NCI-H1048 (cell line): ENCODE results near the gene TRPV4.
"Not testable (repeated sequence)": the region's sequence is repeated elsewhere in the genome, so short reads cannot be mapped to it uniquely, and the experiment has no call there.

ENCODE experiments used
- DNase-seq: peaks from one replicate; lab custom pipeline; 2025; lab: John Stamatoyannopoulos, UW

Gene TRPV4

GRCh38 chr12:109860977-109861376 is 27.8 kb upstream of the TRPV4 start:
- no peak for DNase-seq

- DNase-seq = no peak
These were observed 25.6 kb upstream of the TRPV4 start for GRCh38 chr12:109858764-109859163.

DNA sequence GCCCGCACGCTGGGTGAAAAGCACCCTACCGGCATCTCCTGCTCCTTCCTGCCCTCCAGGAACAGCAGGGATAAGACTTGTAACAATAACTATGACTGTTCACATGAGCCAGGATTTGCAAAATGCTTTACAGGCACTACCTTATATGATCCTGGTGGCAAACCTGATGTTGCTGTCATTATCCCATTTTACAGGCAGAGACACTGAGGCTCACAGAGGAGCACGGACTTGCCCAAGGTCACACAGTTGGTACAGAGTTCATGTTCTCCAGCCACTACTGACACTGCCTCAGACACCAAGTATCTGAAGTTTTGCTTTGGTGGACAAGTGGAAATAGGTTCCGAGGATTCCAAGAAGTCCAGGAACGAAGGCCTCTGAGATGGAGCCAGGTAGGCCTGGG is 24.5 kb upstream of the TRPV4 start:
- no peak for DNase-seq

- no peak for DNase-seq
These were observed 22.2 kb upstream of the TRPV4 start for GRCh38 chr12:109855377-109855776.

DNA sequence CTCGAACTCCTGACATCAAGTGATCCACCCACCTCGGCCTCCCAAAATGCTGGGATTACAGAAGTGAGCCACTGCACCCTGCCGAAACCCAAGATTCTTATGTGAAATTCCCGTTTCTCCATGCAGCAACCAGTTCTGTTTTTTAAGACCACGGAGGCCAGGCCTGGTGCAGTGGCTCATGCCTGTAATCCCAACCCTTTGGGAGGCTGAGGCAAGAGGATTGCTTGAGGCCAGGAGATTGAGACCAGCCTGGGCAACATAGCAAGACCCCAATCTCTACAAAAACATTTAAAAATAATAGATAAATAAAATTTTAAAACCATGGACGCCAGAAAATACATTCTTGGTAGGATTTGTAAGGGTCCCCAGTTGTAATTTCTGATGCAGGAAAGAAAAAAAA is 17.3 kb upstream of the TRPV4 start:
- not testable (repeated sequence) for DNase-seq

GRCh38 chr12:109847142-109847735 is 14.0 kb upstream of the TRPV4 start:
- DNase-seq = no peak

DNA sequence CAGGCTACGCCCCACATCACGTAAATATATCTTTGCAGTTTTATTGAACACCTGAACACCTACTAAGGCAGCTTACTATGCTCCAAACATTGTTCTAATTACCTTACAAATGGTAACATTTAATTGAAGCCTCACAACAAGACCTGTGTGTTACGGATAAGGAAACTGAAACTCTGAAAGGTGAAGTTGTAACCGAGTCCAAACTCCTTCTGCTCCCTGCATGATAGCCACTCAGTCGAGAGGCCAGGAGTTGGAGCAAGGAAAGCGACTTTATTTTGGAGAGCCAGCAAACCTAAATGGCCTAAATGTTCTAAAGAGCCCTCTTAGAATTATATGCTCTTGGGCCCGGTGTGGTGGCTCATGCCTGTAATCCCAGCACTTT is 12.6 kb upstream of the TRPV4 start:
- DNase-seq = no peak

- DNase-seq = peak; percentile 72
These were observed 12.0 kb upstream of the TRPV4 start for GRCh38 chr12:109844983-109845823.

- no peak for DNase-seq
These were observed 10.9 kb upstream of the TRPV4 start for GRCh38 chr12:109844091-109844490.

DNA sequence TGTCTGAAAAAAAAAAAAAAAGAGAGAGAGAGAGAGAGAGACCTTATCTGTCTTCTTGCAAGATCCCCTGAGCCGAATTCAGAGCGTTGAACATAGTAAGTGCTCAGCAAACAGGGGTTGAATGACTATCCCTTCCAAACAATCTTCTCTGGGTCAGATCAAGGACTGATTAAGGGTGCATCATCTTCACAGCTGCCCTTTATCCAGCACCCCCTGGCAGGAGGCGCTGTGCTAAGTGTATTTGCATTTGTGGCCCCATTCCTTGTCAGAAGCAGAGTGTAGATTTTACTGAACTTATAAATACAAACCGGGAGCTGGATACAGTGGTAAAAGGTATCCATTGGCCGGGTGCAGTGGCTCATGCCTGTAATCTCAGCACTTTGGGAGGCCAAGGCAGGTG is 8.8 kb upstream of the TRPV4 start:
- no peak for DNase-seq

DNA sequence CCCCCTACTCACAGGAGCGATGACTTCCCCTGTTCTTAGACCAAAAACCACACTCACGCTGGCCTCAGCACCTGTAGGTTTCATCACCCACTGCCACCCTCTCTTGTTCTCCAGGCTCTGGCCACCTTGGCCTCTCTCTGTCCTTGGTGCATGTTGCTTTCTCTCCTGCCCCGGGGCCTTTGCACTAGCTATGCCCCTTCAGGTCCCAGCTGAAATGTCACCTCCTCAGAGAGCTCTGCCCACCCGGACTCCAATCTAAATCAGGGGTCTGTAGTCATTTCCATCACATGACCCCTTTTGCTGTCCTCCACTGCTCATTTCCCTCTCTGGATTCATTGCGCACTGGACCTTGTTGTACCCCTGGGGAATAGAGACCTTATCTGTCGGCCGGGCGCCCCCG is 8.2 kb upstream of the TRPV4 start:
- no peak for DNase-seq

GRCh38 chr12:109840305-109841074 is 7.3 kb upstream of the TRPV4 start:
- no peak for DNase-seq

DNA sequence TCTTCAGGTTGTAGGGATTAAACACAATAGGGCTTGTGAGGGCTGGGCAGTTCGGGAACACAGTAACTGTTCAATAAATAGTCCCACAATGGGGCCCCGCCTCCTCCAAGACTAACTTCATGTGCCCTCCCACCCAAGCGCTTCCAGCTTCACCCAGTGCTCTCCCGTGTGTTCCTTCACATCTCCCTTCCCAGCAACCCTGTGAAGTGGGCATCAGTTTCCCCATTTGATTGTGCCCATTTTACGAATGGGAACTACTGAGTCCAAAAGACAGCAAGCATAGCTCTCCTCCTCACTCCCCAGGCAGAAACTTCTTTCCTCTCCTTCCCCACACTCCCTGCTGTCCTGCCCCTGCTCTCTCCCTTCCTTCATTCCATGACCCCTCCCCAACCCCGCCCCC is 6.2 kb upstream of the TRPV4 start:
- DNase-seq = no peak

- DNase-seq = no peak
These were observed 3.7 kb upstream of the TRPV4 start for GRCh38 chr12:109836916-109837315.

- DNase-seq = no peak
These were observed 2.6 kb upstream of the TRPV4 start for GRCh38 chr12:109835827-109836226.

DNA sequence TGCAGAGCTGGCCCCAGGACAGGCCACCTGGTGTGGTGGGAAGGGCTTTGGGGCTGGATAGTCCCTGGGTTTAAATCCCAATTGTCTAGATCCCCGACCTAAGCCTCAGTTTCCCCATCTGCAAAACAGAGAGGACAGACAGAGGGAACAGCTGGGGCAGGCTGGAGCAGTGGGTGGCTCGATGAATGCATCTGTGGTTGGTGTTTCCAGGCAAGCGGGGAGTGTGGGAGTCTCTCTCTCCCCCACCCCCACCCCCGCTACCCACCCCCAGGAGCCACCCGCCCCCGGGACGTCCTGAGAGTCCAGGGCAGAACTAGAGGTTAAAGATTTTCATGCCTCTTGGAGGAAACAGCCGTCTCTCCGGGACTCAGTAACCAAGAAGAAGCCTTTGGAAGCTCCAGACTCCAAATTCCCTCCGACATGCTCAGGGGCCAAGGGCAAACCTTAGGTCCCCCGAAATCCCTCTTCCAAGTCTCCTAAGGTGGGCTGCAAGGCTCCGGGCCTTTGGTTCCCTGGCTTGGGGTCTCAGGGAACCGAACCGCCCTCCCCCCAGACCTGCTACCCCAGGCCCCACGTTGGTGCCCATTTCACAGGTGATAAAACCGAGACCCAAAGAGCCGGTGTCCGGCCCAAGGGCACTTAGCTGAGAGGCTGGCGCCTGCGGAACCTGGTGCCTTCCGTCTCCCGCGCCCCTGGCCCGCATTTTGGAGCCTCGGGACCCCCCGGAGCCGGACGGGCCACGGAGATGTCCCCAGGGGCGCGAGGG is 474 bp downstream of the TRPV4 start:
- no peak for DNase-seq

GRCh38 chr12:109831929-109832328 is 1.3 kb downstream of the TRPV4 start:
- DNase-seq = no peak

DNA sequence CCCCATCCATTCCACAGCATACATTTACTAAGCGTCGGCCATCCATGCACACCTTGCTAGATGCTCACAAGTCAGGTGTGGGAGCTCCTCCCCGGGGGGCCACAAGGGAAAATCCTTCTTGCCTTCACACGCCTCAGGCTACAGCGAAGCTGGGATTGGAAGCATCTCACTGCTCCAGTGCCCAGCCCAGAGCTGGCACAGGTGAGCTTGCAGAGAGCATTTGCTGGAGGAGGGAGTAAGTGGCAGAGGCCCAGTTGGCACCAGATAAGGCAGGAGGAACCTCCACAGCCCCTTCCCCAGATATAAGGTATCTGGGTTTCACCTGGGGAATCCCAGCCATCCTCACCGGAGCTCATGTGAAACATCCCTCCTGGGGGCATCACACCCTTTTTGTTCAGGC is 1.8 kb downstream of the TRPV4 start:
- DNase-seq = no peak

- DNase-seq = no peak
These were observed 2.5 kb downstream of the TRPV4 start for GRCh38 chr12:109830718-109831117.

DNA sequence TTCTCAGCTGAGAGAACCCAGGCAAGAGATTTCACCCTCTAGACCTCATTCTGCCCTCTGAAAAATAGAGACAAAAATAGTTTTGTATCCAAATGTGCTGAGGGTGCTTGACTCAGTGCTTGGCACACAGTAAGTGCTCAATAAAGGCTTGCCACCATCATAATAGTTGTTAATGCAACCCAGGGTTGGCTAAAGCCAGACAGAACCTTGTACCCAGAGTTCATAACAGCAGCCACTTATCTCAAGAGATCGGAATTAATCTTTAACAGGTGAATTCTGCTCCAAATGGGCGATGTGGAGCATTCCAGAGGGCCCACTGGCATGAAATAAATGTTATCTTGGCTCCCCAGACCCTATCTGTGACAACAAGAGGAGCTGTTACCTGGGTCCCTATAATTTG is 2.9 kb downstream of the TRPV4 start:
- no peak for DNase-seq

GRCh38 chr12:109829667-109830066 is 3.5 kb downstream of the TRPV4 start:
- no peak for DNase-seq

- DNase-seq = no peak
These were observed 4.3 kb downstream of the TRPV4 start for GRCh38 chr12:109828754-109829511.
